HCT116 (cell line): ENCODE data around the gene MEGF6. TPM values are rescaled to one million over a fixed set of nuclear protein-coding genes. Genes with fewer than 3 reads are reported as not detected.

Experiments
- ATAC-seq: fragments of 200-7000 bp; cut with Tn5 transposase; 2 replicates; pipeline ENCODE4 v1.9.1; 2020; ENCODE audit warnings: mild to moderate bottlenecking, moderate library complexity
- BruUV-seq: library from RNA; stranded (reverse); fragments of 400-500 nt; replicated peaks from 2 replicates; lab custom pipeline; 2021; lab: Mats Ljungman, UMichigan
- CTCF ChIA-PET: fragments of 300-600 bp; sonication (Branson Sonifier 250); formaldehyde crosslinking; loops from one replicate; lab custom pipeline; 2021; ENCODE audit warnings: antibody characterized with exemption; lab: Charles Lee
- POLR2A ChIA-PET: fragments of 300-600, 350-600 bp; sonication (Branson Sonifier 250); formaldehyde crosslinking; loops from one replicate; lab custom pipeline; 2021; ENCODE audit warnings: antibody characterized with exemption; lab: Charles Lee
- RAD21 ChIA-PET, 2 experiments: fragments of 300-600 bp; sonication (Branson Sonifier 250); formaldehyde crosslinking; loops; one replicate each; lab custom pipeline; 2023; ENCODE audit warnings: low total read pairs in 2 of 2; ENCODE audit not compliant: uncharacterized antibody in 2 of 2, unreplicated experiment in 2 of 2, low non-redundant PET in 1 of 2; lab: Charles Lee
- DNase-seq: peaks from one replicate; pipeline ENCODE4 v3.0.0-alpha.2; 2010; ENCODE audit warnings: low read depth, low spot score
- H2AFZ ChIP-seq: fragments of 200-600 bp; shearing (Covaris generic), sonication (generic); 2 replicates; pipeline ENCODE4 v1.6.1; 2017; ENCODE audit warnings: low read depth, mixed run types, mixed read lengths, antibody characterized with exemption, low read length; ENCODE audit not compliant: poor library complexity, severe bottlenecking
- H3K27ac ChIP-seq: 2 replicates; pipeline ENCODE4 v1.5.1; 2012; ENCODE audit warnings: low read depth, low read length
- H3K27me3 ChIP-seq: fragments of 200-600 bp; sonication (generic); 2 replicates; pipeline ENCODE4 v1.6.1; 2016; ENCODE audit warnings: mixed run types, low read length, mixed read lengths; ENCODE audit not compliant: insufficient read depth
- H3K36me3 ChIP-seq, 2 experiments: fragments of 200-500 bp in 1 of 2; fragments of 200-600 bp in 1 of 2; sonication (Bioruptor generic) in 1 of 2; sonication (generic) in 1 of 2; 2 replicates each; pipeline versions ENCODE4 v1.5.1 to v1.6.1; 2014 to 2016; ENCODE audit warnings: low read length in 2 of 2, inconsistent platforms in 1 of 2, mixed read lengths in 1 of 2, mixed run types in 1 of 2; ENCODE audit not compliant: insufficient read depth in 2 of 2, control insufficient read depth in 1 of 2
- H3K4me1 ChIP-seq, 2 experiments: fragments of 200-600 bp in 1 of 2; sonication (generic) in 1 of 2; 2 replicates each; pipeline versions ENCODE4 v1.5.1 to v1.6.1; 2012 to 2017; ENCODE audit warnings: low read length in 2 of 2, inconsistent platforms in 1 of 2, mild to moderate bottlenecking in 1 of 2, mixed read lengths in 1 of 2, mixed run types in 1 of 2, moderate library complexity in 1 of 2; ENCODE audit not compliant: insufficient read depth in 2 of 2, control insufficient read depth in 1 of 2
- H3K4me2 ChIP-seq: fragments of 200-600 bp; sonication (generic); 2 replicates; pipeline ENCODE4 v1.6.1; 2017; ENCODE audit warnings: mixed run types, low read length, mixed read lengths
- H3K4me3 ChIP-seq, 2 experiments: fragments of 200-600 bp in 1 of 2; sonication (generic) in 1 of 2; replicated peaks in 1 of 2; 2 replicates each; pipeline ENCODE4 v1.5.1; 2011 to 2016; ENCODE audit warnings: low read length in 2 of 2, control low read depth in 1 of 2, low read depth in 1 of 2, mild to moderate bottlenecking in 1 of 2, mixed read lengths in 1 of 2, mixed run types in 1 of 2
- H3K79me2 ChIP-seq: fragments of 200-600 bp; sonication (generic); 2 replicates; pipeline ENCODE4 v1.6.1; 2017; ENCODE audit warnings: mild to moderate bottlenecking, mixed run types, low read length, moderate library complexity, mixed read lengths; ENCODE audit not compliant: insufficient read depth
- H3K9ac ChIP-seq: fragments of 200-600 bp; sonication (generic); 2 replicates; pipeline ENCODE4 v1.6.1; 2016; ENCODE audit warnings: low read length, mixed read lengths
- H3K9me2 ChIP-seq: fragments of 200-600 bp; sonication (generic), shearing (Covaris generic); 2 replicates; pipeline ENCODE4 v1.6.1; 2017; ENCODE audit warnings: mixed run types, mild to moderate bottlenecking, moderate library complexity; ENCODE audit not compliant: insufficient read depth
- H3K9me3 ChIP-seq, 2 experiments: fragments of 200-500 bp in 1 of 2; fragments of 200-600 bp in 1 of 2; sonication (Bioruptor generic) in 1 of 2; sonication (generic) in 1 of 2; 2 replicates each; pipeline ENCODE4 v1.6.1; 2014 to 2017; ENCODE audit warnings: low read length in 2 of 2, mixed read lengths in 2 of 2, inconsistent platforms in 1 of 2, low read depth in 1 of 2, mild to moderate bottlenecking in 1 of 2, mixed run types in 1 of 2, moderate library complexity in 1 of 2; ENCODE audit not compliant: control insufficient read depth in 1 of 2, insufficient read depth in 1 of 2
- H4K20me1 ChIP-seq: fragments of 200-600 bp; sonication (generic), shearing (Covaris generic); 2 replicates; pipeline ENCODE4 v1.6.1; 2017; ENCODE audit warnings: mixed run types, mild to moderate bottlenecking, moderate library complexity; ENCODE audit not compliant: insufficient read depth
- ATF3 ChIP-seq: IDR thresholded peaks from 2 replicates; pipeline ENCODE4 v1.6.1; 2012
- CEBPB ChIP-seq: IDR thresholded peaks from 2 replicates; pipeline ENCODE4 v1.6.1; 2012; ENCODE audit warnings: low read depth
- CTCF ChIP-seq, 3 experiments: fragments of 200-600 bp in 1 of 3; sonication (generic) in 1 of 3; IDR thresholded peaks in 2 of 3; conservative IDR thresholded peaks in 1 of 3; 2 replicates each; pipeline ENCODE4 v1.5.1; 2012 to 2017; ENCODE audit warnings: low read depth in 2 of 3, low read length in 2 of 3, antibody characterized with exemption in 1 of 3, borderline replicate concordance in 1 of 3, control low read depth in 1 of 3, mild to moderate bottlenecking in 1 of 3, mixed read lengths in 1 of 3, mixed run types in 1 of 3, moderate library complexity in 1 of 3; ENCODE audit not compliant: insufficient read depth in 1 of 3
- EZH2phosphoT487 ChIP-seq: fragments of 200-600 bp; IDR thresholded peaks from 2 replicates; pipeline ENCODE4 v1.6.1; 2018; ENCODE audit warnings: antibody characterized with exemption, borderline replicate concordance
- FOSL1 ChIP-seq: IDR thresholded peaks from 2 replicates; pipeline ENCODE4 v1.6.1; 2012; ENCODE audit warnings: low read depth
- JUND ChIP-seq: IDR thresholded peaks from 2 replicates; pipeline ENCODE4 v1.6.1; 2012
- MAX ChIP-seq: IDR thresholded peaks from 2 replicates; pipeline ENCODE4 v1.6.1; 2012
- POLR2AphosphoS5 ChIP-seq: IDR thresholded peaks from 2 replicates; pipeline ENCODE4 v1.6.1; 2011; ENCODE audit warnings: mild to moderate bottlenecking, low read depth, low read length, moderate library complexity
- RAD21 ChIP-seq: IDR thresholded peaks from 2 replicates; pipeline ENCODE4 v1.6.1; 2012; ENCODE audit warnings: low read depth, mild to moderate bottlenecking
- REST ChIP-seq: IDR thresholded peaks from 2 replicates; pipeline ENCODE4 v1.6.1; 2012; ENCODE audit warnings: low read depth
- SIN3A ChIP-seq: IDR thresholded peaks from 2 replicates; pipeline ENCODE4 v1.6.1; 2012; ENCODE audit warnings: low read depth
- YY1 ChIP-seq: IDR thresholded peaks from 2 replicates; pipeline ENCODE4 v1.6.1; 2011; ENCODE audit warnings: low read length, low read depth, moderate library complexity, mild to moderate bottlenecking; ENCODE audit not compliant: insufficient replicate concordance; ENCODE audit errors: extremely low read depth
- ZBTB33 ChIP-seq: IDR thresholded peaks from 2 replicates; pipeline ENCODE4 v1.6.1; 2011; ENCODE audit warnings: mild to moderate bottlenecking, low read length, moderate library complexity; ENCODE audit not compliant: insufficient replicate concordance; ENCODE audit errors: extremely low read depth
- ZFX ChIP-seq: fragments of 450-650 bp; IDR thresholded peaks from 2 replicates; pipeline ENCODE4 v1.6.1; 2017
- ZNF274 ChIP-seq: fragments of 200-500 bp; sonication (Bioruptor generic); IDR thresholded peaks from 2 replicates; pipeline ENCODE4 v1.6.1; 2014; ENCODE audit warnings: mild to moderate bottlenecking, low read depth, low read length, inconsistent platforms
- intact Hi-C: fragments of 100-400 bp; cut with micrococcal nuclease; formaldehyde crosslinking; loops from 2 replicates; pipeline ENCODE4 v1.10.0; 2022
- total RNA-seq: library from RNA; stranded (reverse); gene quantifications from one replicate; pipeline ENCODE4 v1.2.1, GENCODE V29; 2021; ENCODE audit not compliant: unreplicated experiment

MEGF6 gene
- total RNA-seq, 1 experiment from 2014 or later: 47.6 TPM

- no peaks in the 10 kb centered on the region for H3K27me3 ChIP-seq
- ATAC-seq (no peak), DNase-seq (no peak)
- H3K4me1 ChIP-seq: peaks cover 7 to 15% of the 10 kb centered on the region in 2 experiments; a peak in 3 of 4 replicates
- H3K79me2 ChIP-seq: peaks cover 26% of the 10 kb centered on the region
- H3K4me3 ChIP-seq: no peak overlapping the region
- H2AFZ ChIP-seq: no peak overlapping the region
- no TSS peak for BruUV-seq
- H3K9me2 ChIP-seq: no peaks in the 10 kb centered on the region
- intact Hi-C loops: no loop called here
- ChIA-PET CTCF (no interaction called here), POLR2A (no interaction called here), RAD21 (no interaction called here)
- no peaks in the 10 kb centered on the region for H3K9me3 ChIP-seq
- no peak for TF ChIP-seq CEBPB
- TF ChIP-seq YY1: no peak
- no peak for TF ChIP-seq ZBTB33
- TF ChIP-seq REST: no peak
- TF ChIP-seq MAX: no peak
- no peak for TF ChIP-seq RAD21
- no peak for TF ChIP-seq POLR2AphosphoS5
- TF ChIP-seq EZH2phosphoT487: no peak
- no peak for TF ChIP-seq SIN3A
- no peak for TF ChIP-seq ZFX
- TF ChIP-seq ATF3: no peak
- TF ChIP-seq FOSL1: no peak
- TF ChIP-seq JUND: no peak
- no peak for TF ChIP-seq ZNF274
- TF ChIP-seq CTCF (IDR thresholded peaks at IDR 0.05 in 2 of 3, conservative IDR thresholded peaks at IDR 0.05 in 1 of 3; ENCODE audit: borderline replicate concordance in 1 of 3, insufficient read depth in 1 of 3, low read depth in 2 of 3, low read length in 2 of 3): no peak
- no peaks in the 10 kb centered on the region for H4K20me1 ChIP-seq
- H3K36me3 ChIP-seq: peaks cover 13 to 19% of the 10 kb centered on the region in 2 experiments; a peak in 3 of 4 replicates
- H3K9ac ChIP-seq: no peak overlapping the region
- no peak overlapping the region for H3K27ac ChIP-seq
- no peak overlapping the region for H3K4me2 ChIP-seq
These were observed 35.3 kb upstream of the MEGF6 start for GRCh38 chr1:3646596-3646995.
